Right lobe of liver (tissue), 4 donors: ENCODE measurements around the gene PFKM.

Experiments
- CTCF ChIP-seq, 4 donors: fragments of 200-600 bp in 3 of 4; fragments of 450-650 bp in 1 of 4; IDR thresholded peaks; one replicate each; pipeline versions ENCODE4 v1.5.1 to v1.8.0; 2016 to 2022; ENCODE audit warnings: antibody characterized with exemption in 4 of 4, mild to moderate bottlenecking in 2 of 4
- POLR2A ChIP-seq: fragments of 450-650 bp; IDR thresholded peaks from one replicate; pipeline ENCODE4 v1.6.1; 2017; ENCODE audit warnings: antibody characterized with exemption, mild to moderate bottlenecking
- donor health status: DM: no; HTN: no; CAD: no.
- donor health status: DM: no; HTN: no; CAD: no.
- donor health status: DM: no; HTN: yes; CAD: no.

GRCh38 chr12:48187916-48188695 is 68.9 kb downstream of the PFKM start:
- TF ChIP-seq CTCF (IDR thresholded peaks at IDR 0.05) (no peak), POLR2A (no peak)
